ENCODE measurements around the gene DGLUCY.

The DGLUCY gene

DNA sequence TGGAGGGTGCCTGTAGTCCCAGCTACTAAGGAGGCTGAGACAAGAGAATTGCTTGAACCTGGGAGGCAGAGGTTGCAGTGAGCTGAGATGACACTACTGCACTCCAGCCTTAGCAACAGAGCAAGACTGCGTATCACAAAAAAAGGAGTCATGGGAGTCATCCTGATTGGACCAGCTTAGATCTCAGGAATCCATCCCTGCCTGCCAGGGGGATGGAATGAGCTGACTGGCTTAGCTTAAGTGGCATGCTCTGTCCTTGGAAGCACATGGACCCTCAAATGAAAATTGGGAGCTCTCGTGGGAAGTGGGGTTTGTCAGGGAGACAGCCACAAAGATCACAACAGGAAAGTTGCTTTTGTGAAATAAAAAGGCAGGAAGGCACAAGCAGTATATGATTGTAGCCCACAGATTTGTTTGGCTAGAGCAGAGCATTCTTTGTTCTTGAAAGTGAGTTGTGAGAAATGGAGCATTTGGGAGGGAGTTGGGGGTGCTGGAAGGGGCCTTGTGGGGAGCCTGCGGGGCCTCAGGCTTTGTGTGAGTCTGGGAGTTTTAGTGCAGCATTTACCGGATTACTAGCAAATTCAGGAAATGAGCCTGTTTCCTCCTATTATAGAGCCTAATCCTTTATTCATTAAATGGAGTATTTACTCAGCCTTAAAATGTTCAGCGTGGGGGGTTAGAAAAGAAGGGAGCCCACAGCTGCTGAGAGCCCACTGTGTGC, 30.7 kb downstream of the DGLUCY start:
- DNase-seq (ENCODE audit: low spot score): no peak
- ChIA-PET CTCF (no interaction called here), POLR2A (ENCODE audit: low non-redundant PET) (no interaction called here)
- H3K27ac ChIP-seq: no peak overlapping the region; the same call in 1 of the 2 replicates
- TF ChIP-seq, protein P1, sequence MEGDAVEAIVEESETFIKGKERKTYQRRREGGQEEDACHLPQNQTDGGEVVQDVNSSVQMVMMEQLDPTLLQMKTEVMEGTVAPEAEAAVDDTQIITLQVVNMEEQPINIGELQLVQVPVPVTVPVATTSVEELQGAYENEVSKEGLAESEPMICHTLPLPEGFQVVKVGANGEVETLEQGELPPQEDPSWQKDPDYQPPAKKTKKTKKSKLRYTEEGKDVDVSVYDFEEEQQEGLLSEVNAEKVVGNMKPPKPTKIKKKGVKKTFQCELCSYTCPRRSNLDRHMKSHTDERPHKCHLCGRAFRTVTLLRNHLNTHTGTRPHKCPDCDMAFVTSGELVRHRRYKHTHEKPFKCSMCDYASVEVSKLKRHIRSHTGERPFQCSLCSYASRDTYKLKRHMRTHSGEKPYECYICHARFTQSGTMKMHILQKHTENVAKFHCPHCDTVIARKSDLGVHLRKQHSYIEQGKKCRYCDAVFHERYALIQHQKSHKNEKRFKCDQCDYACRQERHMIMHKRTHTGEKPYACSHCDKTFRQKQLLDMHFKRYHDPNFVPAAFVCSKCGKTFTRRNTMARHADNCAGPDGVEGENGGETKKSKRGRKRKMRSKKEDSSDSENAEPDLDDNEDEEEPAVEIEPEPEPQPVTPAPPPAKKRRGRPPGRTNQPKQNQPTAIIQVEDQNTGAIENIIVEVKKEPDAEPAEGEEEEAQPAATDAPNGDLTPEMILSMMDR (conservative IDR thresholded peaks at IDR 0.05; ENCODE audit: low read depth): no peak

DNA sequence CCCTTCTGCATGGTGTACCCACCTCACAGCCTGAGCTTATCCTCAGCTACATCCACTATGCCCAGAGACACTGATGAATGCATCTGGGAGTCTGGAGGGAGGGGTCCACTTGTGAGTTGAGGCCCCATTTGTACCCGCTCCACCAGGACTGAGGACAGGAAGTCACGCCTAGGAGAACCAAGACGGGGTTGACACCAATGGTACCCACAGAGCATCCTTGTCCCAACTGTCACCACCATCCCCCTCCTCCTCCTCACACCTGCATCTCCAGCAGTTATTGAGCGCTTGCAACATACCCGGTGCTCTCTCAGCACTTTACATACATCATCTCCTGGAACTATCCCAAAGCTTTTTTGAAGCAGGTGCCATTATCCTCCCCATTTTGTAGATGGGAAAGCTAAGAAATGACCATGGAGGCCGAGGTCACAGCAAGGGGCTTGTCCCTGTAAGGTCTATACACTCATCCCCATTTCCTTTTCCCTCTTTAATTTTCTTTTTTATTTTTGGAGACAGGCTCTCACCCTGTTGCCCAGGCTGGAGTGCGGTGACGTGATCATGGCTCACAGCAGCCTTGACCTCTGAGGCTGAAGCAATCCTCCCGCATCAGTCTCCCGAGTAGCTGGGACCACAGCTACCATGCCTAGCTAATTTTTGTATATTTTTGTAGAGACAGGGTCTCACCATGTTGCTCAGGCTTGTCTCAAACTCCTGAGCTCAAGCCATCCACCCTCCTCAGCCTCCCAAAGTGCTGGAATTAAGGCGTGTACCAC, 31.7 kb downstream of the DGLUCY start:
- TF ChIP-seq, protein P1 (conservative IDR thresholded peaks at IDR 0.05; ENCODE audit: low read depth): no peak
- ChIA-PET CTCF (interaction anchor here (0.6 kb wide), 1 partner anchor 41 kb away, joined by 3 read pairs; no protein-coding TSS in a partner anchor), POLR2A (ENCODE audit: low non-redundant PET) (no interaction called here)
- peak overlapping the region; percentile 19; the same call in 1 of the 2 replicates for H3K27ac ChIP-seq
- DNase-seq (ENCODE audit: low spot score): no peak

DNA sequence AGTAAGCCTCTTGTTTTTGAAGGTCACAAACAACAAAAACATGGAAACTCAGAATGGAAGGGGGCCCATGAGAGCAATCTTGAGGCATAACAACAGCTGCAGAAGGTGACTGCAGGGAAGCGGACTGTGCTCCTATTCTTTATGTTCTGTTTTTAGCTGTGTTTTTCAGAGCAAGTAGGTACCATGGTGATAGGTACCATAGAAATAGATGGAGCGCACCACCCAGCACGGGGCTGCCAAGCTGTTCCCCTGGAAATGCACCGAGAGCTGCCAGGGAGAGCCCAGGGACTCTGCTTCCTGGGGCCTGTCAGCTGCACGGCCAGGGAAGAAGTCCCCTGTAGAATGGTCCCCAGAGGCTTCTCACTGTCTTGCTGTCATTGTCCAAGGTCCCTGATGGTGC, 32.8 kb downstream of the DGLUCY start:
- no peak for DNase-seq (ENCODE audit: low spot score)

DNA sequence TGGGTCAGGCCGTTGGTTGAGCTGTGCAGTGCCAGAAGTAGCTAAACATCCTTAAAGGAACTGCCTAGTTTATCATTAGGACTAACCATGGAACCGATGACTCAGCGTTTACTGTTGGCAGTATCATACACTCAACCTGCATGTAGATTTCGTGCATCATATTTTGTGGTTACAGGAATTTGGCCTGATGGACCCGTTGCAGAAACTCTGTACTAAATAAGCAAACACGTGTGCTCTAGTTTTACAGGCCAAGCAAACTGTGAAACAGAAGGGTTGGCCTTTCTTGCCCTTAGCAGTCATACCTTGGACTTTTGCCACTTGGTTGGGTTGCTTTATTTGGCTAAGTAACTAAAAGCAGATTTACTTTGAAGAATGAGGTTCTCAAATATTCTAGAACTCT, 35.6 kb downstream of the DGLUCY start:
- DNase-seq (ENCODE audit: low spot score): peak; percentile 84
- ChIA-PET POLR2A (ENCODE audit: low non-redundant PET) (interaction anchor here (0.7 kb wide), 2 partner anchors 93 to 123 kb away, joined by 4 to 5 read pairs; no protein-coding TSS in a partner anchor), CTCF (interaction anchor here (0.5 to 0.7 kb wide), 3 partner anchors 8 to 23 kb away, joined by 3 to 6 read pairs (median 4); no protein-coding TSS in a partner anchor)
- H3K27ac ChIP-seq: peak overlapping the region; percentile 88
- TF ChIP-seq, protein P1 (conservative IDR thresholded peaks at IDR 0.05; ENCODE audit: low read depth): no peak

More for the DNA sequence above, 32.8 kb downstream of the DGLUCY start:
- ChIA-PET CTCF (interaction anchor here (0.6 kb wide), 1 partner anchor 247 kb away, joined by 6 read pairs; no protein-coding TSS in a partner anchor), POLR2A (ENCODE audit: low non-redundant PET) (no interaction called here)
- H3K27ac ChIP-seq: peak overlapping the region; percentile 19
- TF ChIP-seq, protein P1 (conservative IDR thresholded peaks at IDR 0.05; ENCODE audit: low read depth): no peak

DNA sequence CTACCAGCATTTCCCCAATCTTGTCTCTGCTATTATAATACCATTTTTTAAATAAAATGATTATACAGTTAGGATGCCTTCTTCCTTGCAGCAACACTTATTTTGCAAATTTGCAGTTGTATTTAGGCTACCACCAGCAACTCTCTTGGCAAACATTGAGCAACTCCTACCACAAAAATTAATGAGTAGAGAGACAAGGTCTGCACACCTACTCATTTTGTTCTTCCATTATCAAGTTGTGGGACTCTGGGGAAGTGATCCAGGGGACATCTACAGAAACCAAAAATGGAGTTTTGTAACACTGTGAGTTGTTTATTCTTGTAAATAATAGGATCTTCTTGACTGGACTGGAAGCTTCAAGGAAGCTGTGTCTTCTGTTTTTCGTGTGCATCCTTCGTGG, 38.6 kb downstream of the DGLUCY start:
- TF ChIP-seq, protein P1 (conservative IDR thresholded peaks at IDR 0.05; ENCODE audit: low read depth): no peak
- H3K27ac ChIP-seq: no peak overlapping the region
- ChIA-PET CTCF (no interaction called here), POLR2A (ENCODE audit: low non-redundant PET) (no interaction called here)
- no peak for DNase-seq (ENCODE audit: low spot score)

DNA sequence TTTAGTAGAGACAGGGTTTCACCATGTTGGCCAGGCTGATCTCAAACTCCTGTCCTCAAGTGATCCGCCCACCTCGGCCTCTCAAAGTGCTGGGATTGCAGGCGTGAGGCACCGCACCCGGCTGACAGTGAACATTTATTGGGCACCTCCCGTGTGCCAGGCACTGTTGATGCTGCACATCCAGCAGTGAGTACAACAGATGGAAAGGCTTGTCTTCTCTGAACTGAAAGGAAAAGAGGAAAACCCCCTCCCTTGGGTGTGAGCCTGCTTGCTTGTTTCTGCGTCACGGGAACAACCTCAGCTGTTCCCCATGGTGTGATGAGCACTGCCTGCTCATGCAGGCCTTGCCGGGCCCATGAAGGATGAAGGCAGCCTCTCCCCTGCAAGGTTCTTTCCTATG, 39.5 kb downstream of the DGLUCY start:
- no peak for DNase-seq (ENCODE audit: low spot score)
- TF ChIP-seq, protein P1 (conservative IDR thresholded peaks at IDR 0.05; ENCODE audit: low read depth): no peak
- POLR2A ChIA-PET (ENCODE audit: low non-redundant PET): no interaction called here
- peak overlapping the region; percentile 43 for H3K27ac ChIP-seq
- CTCF ChIA-PET: no interaction called here

Measured in RWPE1 (cell line).